GM12878 (cell line): Measurements from ENCODE around the gene CLEC2A. TPM values are rescaled to one million over a fixed set of nuclear protein-coding genes. Genes with fewer than 3 reads are reported as not detected.

ENCODE experiments used
- CUX1 ChIP-seq: IDR thresholded peaks from 2 replicates; pipeline ENCODE4 v1.6.1; 2012; ENCODE audit warnings: improper control_type of control experiment, low read depth, low read length; ENCODE audit not compliant: insufficient replicate concordance
- E2F4 ChIP-seq: IDR thresholded peaks from 2 replicates; pipeline ENCODE4 v1.6.1; 2012; ENCODE audit warnings: low read depth, low read length, improper control_type of control experiment
- TCF12 ChIP-seq: IDR thresholded peaks from 2 replicates; pipeline ENCODE4 v1.6.1; 2011; ENCODE audit warnings: low read depth, mild to moderate bottlenecking, low read length
- polyA plus RNA-seq, 11 experiments: library from polyadenylated mRNA; depleted of rRNA in 4 of 11; unstranded in 6 of 11; stranded (reverse) in 5 of 11; fragments of >200 nt; fragmentation: Nextera tagmentation in 4 of 11; fragmentation: Illumina TruSeq in 1 of 11; extraction: Ambion mirVana in 4 of 11; extraction: Trizol in 1 of 11; gene quantifications; 1 replicate in 1 of 11; 2 replicates in 10 of 11; pipeline versions ENCODE4 v1.2.1 to v1.2.3, GENCODE V29; 2011 to 2016; ENCODE audit warnings: inconsistent platforms in 2 of 11, missing spikeins in 2 of 11, low read depth in 1 of 11
- total RNA-seq, 4 experiments: library from RNA; depleted of rRNA in 3 of 4; stranded (reverse); fragments of >200 nt in 3 of 4; fragmentation: Illumina TruSeq in 1 of 4; extraction: Trizol in 1 of 4; gene quantifications; 2 replicates each; pipeline versions ENCODE4 v1.2.1 to v1.2.3, GENCODE V29; 2013 to 2021

Gene CLEC2A
- total and polyA plus RNA-seq, 10 of the 15 experiments (the other 5 are each of a cell fraction or from before 2014, with no cell fraction given) = not detected

GRCh38 chr12:9864913-9865675 is 67.1 kb downstream of the CLEC2A start (continued):
- no peak for TF ChIP-seq CUX1
- TF ChIP-seq E2F4 = no peak
- no peak for TF ChIP-seq TCF12

Other genes starting within 250 kb of the CLEC2A start
Only the 7 nearest of the 13 such genes appear.
- gene KLRF1, start 104.9 kb downstream of the CLEC2A start, total RNA-seq (2014; rRNA removed) = not detected in 2 replicates
- gene KLRF1, start 104.9 kb downstream of the CLEC2A start, total RNA-seq (2014; rRNA removed; fragmentation: Illumina TruSeq; extraction: Trizol) = 0.18 TPM in 1 of 2 replicates, not detected in the other
- gene KLRF1, start 104.9 kb downstream of the CLEC2A start, total RNA-seq (2021) = not detected in 2 replicates
- 2.0 and 4.9 TPM in 2 replicates for gene KLRF1, start 104.9 kb downstream of the CLEC2A start, polyA plus RNA-seq (2011; rRNA removed)
- gene KLRF1, start 104.9 kb downstream of the CLEC2A start, polyA plus RNA-seq (2014; fragmentation: Illumina TruSeq; extraction: Trizol) = 0.13 TPM in 1 of 2 replicates, not detected in the other
- gene KLRF1, start 104.9 kb downstream of the CLEC2A start, polyA plus RNA-seq (2014; fragmentation: Nextera tagmentation; extraction: Ambion mirVana) = under 1 TPM in 1 of 2 experiments, not detected in 1; 0.18 TPM
- 0.27 TPM in 1 of 2 replicates, not detected in the other for gene KLRF1, start 104.9 kb downstream of the CLEC2A start, polyA plus RNA-seq (2014; rRNA removed)
- not detected for gene KLRF1, start 104.9 kb downstream of the CLEC2A start, polyA plus RNA-seq (2016; fragmentation: Nextera tagmentation; extraction: Ambion mirVana)
- 7.1 and 10.7 TPM in 2 replicates for gene CLEC2B, start 63.0 kb downstream of the CLEC2A start, total RNA-seq (2014; rRNA removed)
- gene CLEC2B, start 63.0 kb downstream of the CLEC2A start, total RNA-seq (2014; rRNA removed; fragmentation: Illumina TruSeq; extraction: Trizol) = 13.4 and 13.6 TPM in 2 replicates
- 6.8 and 8.0 TPM in 2 replicates for gene CLEC2B, start 63.0 kb downstream of the CLEC2A start, total RNA-seq (2021)
- gene CLEC2B, start 63.0 kb downstream of the CLEC2A start, polyA plus RNA-seq (2011; rRNA removed) = 21.5 and 41.5 TPM in 2 replicates
- 15.0 and 23.0 TPM in 2 replicates for gene CLEC2B, start 63.0 kb downstream of the CLEC2A start, polyA plus RNA-seq (2014; fragmentation: Illumina TruSeq; extraction: Trizol)
- gene CLEC2B, start 63.0 kb downstream of the CLEC2A start, polyA plus RNA-seq (2014; fragmentation: Nextera tagmentation; extraction: Ambion mirVana) = 10 to 100 TPM; 18.5 to 21.6 TPM
- 7.4 and 9.5 TPM in 2 replicates for gene CLEC2B, start 63.0 kb downstream of the CLEC2A start, polyA plus RNA-seq (2014; rRNA removed)
- 10 to 100 TPM in 1 of 2 experiments, 1 to 10 TPM in 1; 8.7 to 10.6 TPM for gene CLEC2B, start 63.0 kb downstream of the CLEC2A start, polyA plus RNA-seq (2016; fragmentation: Nextera tagmentation; extraction: Ambion mirVana)
- gene KLRF2, start 50.9 kb downstream of the CLEC2A start, total RNA-seq (2014; rRNA removed) = not detected in 2 replicates
- gene KLRF2, start 50.9 kb downstream of the CLEC2A start, total RNA-seq (2014; rRNA removed; fragmentation: Illumina TruSeq; extraction: Trizol) = 0.32 TPM in 1 of 2 replicates, not detected in the other
- gene KLRF2, start 50.9 kb downstream of the CLEC2A start, total RNA-seq (2021) = not detected in 2 replicates
- 2.1 and 2.9 TPM in 2 replicates for gene KLRF2, start 50.9 kb downstream of the CLEC2A start, polyA plus RNA-seq (2011; rRNA removed)
- gene KLRF2, start 50.9 kb downstream of the CLEC2A start, polyA plus RNA-seq (2014; fragmentation: Illumina TruSeq; extraction: Trizol) = 0.15 TPM in 1 of 2 replicates, not detected in the other
- under 1 TPM; 0.20 to 0.32 TPM for gene KLRF2, start 50.9 kb downstream of the CLEC2A start, polyA plus RNA-seq (2014; fragmentation: Nextera tagmentation; extraction: Ambion mirVana)
- gene KLRF2, start 50.9 kb downstream of the CLEC2A start, polyA plus RNA-seq (2014; rRNA removed) = not detected in 2 replicates
- not detected for gene KLRF2, start 50.9 kb downstream of the CLEC2A start, polyA plus RNA-seq (2016; fragmentation: Nextera tagmentation; extraction: Ambion mirVana)
- gene CLEC12A, start 39.0 kb upstream of the CLEC2A start, total RNA-seq (2014; rRNA removed) = not detected in 2 replicates
- not detected in 2 replicates for gene CLEC12A, start 39.0 kb upstream of the CLEC2A start, total RNA-seq (2014; rRNA removed; fragmentation: Illumina TruSeq; extraction: Trizol)
- gene CLEC12A, start 39.0 kb upstream of the CLEC2A start, total RNA-seq (2021) = 0.21 TPM in 1 of 2 replicates, not detected in the other
- gene CLEC12A, start 39.0 kb upstream of the CLEC2A start, polyA plus RNA-seq (2011; rRNA removed) = not detected in 2 replicates
- gene CLEC12A, start 39.0 kb upstream of the CLEC2A start, polyA plus RNA-seq (2014; fragmentation: Illumina TruSeq; extraction: Trizol) = not detected in 2 replicates
- gene CLEC12A, start 39.0 kb upstream of the CLEC2A start, polyA plus RNA-seq (2014; fragmentation: Nextera tagmentation; extraction: Ambion mirVana) = under 1 TPM in 1 of 2 experiments, not detected in 1; 0.07 TPM
- not detected in 2 replicates for gene CLEC12A, start 39.0 kb upstream of the CLEC2A start, polyA plus RNA-seq (2014; rRNA removed)
- gene CLEC12A, start 39.0 kb upstream of the CLEC2A start, polyA plus RNA-seq (2016; fragmentation: Nextera tagmentation; extraction: Ambion mirVana) = not detected
- gene CLEC1B, start 66.8 kb upstream of the CLEC2A start, total RNA-seq (2014; rRNA removed) = not detected in 2 replicates
- gene CLEC1B, start 66.8 kb upstream of the CLEC2A start, total RNA-seq (2014; rRNA removed; fragmentation: Illumina TruSeq; extraction: Trizol) = not detected in 2 replicates
- gene CLEC1B, start 66.8 kb upstream of the CLEC2A start, total RNA-seq (2021) = not detected in 2 replicates
- gene CLEC1B, start 66.8 kb upstream of the CLEC2A start, polyA plus RNA-seq (2011; rRNA removed) = not detected in 2 replicates
- gene CLEC1B, start 66.8 kb upstream of the CLEC2A start, polyA plus RNA-seq (2014; fragmentation: Illumina TruSeq; extraction: Trizol) = not detected in 2 replicates
- gene CLEC1B, start 66.8 kb upstream of the CLEC2A start, polyA plus RNA-seq (2014; fragmentation: Nextera tagmentation; extraction: Ambion mirVana) = not detected
- not detected in 2 replicates for gene CLEC1B, start 66.8 kb upstream of the CLEC2A start, polyA plus RNA-seq (2014; rRNA removed)
- not detected for gene CLEC1B, start 66.8 kb upstream of the CLEC2A start, polyA plus RNA-seq (2016; fragmentation: Nextera tagmentation; extraction: Ambion mirVana)
- gene CLEC12B, start 78.3 kb upstream of the CLEC2A start, total RNA-seq (2014; rRNA removed) = not detected in 2 replicates
- gene CLEC12B, start 78.3 kb upstream of the CLEC2A start, total RNA-seq (2014; rRNA removed; fragmentation: Illumina TruSeq; extraction: Trizol) = not detected in 2 replicates
- not detected in 2 replicates for gene CLEC12B, start 78.3 kb upstream of the CLEC2A start, total RNA-seq (2021)
- not detected in 2 replicates for gene CLEC12B, start 78.3 kb upstream of the CLEC2A start, polyA plus RNA-seq (2011; rRNA removed)
- gene CLEC12B, start 78.3 kb upstream of the CLEC2A start, polyA plus RNA-seq (2014; fragmentation: Illumina TruSeq; extraction: Trizol) = not detected in 2 replicates
- gene CLEC12B, start 78.3 kb upstream of the CLEC2A start, polyA plus RNA-seq (2014; fragmentation: Nextera tagmentation; extraction: Ambion mirVana) = not detected
- not detected in 2 replicates for gene CLEC12B, start 78.3 kb upstream of the CLEC2A start, polyA plus RNA-seq (2014; rRNA removed)
- gene CLEC12B, start 78.3 kb upstream of the CLEC2A start, polyA plus RNA-seq (2016; fragmentation: Nextera tagmentation; extraction: Ambion mirVana) = not detected
- gene CLEC9A, start 98.3 kb upstream of the CLEC2A start, total RNA-seq (2014; rRNA removed) = not detected in 2 replicates
- not detected in 2 replicates for gene CLEC9A, start 98.3 kb upstream of the CLEC2A start, total RNA-seq (2014; rRNA removed; fragmentation: Illumina TruSeq; extraction: Trizol)
- gene CLEC9A, start 98.3 kb upstream of the CLEC2A start, total RNA-seq (2021) = not detected in 2 replicates
- gene CLEC9A, start 98.3 kb upstream of the CLEC2A start, polyA plus RNA-seq (2011; rRNA removed) = not detected in 2 replicates
- not detected in 2 replicates for gene CLEC9A, start 98.3 kb upstream of the CLEC2A start, polyA plus RNA-seq (2014; fragmentation: Illumina TruSeq; extraction: Trizol)
- gene CLEC9A, start 98.3 kb upstream of the CLEC2A start, polyA plus RNA-seq (2014; fragmentation: Nextera tagmentation; extraction: Ambion mirVana) = not detected
- gene CLEC9A, start 98.3 kb upstream of the CLEC2A start, polyA plus RNA-seq (2014; rRNA removed) = not detected in 2 replicates
- not detected for gene CLEC9A, start 98.3 kb upstream of the CLEC2A start, polyA plus RNA-seq (2016; fragmentation: Nextera tagmentation; extraction: Ambion mirVana)